OCI-LY7 (cell line): ENCODE data around the gene RTL3.

Experiments used
- EZH2phosphoT487 ChIP-seq: fragments of 200-600 bp; sonication (generic); IDR thresholded peaks from 2 replicates; pipeline ENCODE4 v1.6.1; 2018; ENCODE audit warnings: low read depth, borderline replicate concordance, mild to moderate bottlenecking, mixed run types, antibody characterized with exemption, low read length, moderate library complexity, mixed read lengths
- TF ChIP-seq, protein P1 (sequence below): fragments of 200-600 bp; sonication (generic); conservative IDR thresholded peaks from 2 replicates; pipeline ENCODE4 v1.5.1; 2014; ENCODE audit warnings: mild to moderate bottlenecking, antibody characterized with exemption, low read length, moderate library complexity, mixed read lengths

DNA sequence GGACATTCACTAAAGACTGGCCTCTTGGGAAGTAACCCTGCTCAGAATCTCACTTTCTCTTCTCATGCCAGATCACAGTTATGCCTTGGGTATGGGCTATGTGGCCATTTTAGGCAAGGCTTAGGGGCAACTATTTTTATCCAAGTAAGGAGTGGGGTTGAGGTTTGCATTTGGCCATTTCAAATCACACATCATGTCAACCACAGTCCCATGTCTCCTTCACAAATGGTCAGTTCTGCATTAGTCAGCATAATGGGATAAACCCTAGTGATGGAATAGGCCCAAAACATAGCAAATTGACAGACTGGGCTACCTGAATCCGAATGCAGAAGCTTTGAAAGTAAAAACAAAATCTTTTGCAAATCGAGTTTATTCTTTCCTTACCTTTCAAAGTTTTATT lies 827 bp upstream of the RTL3 start:
- TF ChIP-seq, protein P1, sequence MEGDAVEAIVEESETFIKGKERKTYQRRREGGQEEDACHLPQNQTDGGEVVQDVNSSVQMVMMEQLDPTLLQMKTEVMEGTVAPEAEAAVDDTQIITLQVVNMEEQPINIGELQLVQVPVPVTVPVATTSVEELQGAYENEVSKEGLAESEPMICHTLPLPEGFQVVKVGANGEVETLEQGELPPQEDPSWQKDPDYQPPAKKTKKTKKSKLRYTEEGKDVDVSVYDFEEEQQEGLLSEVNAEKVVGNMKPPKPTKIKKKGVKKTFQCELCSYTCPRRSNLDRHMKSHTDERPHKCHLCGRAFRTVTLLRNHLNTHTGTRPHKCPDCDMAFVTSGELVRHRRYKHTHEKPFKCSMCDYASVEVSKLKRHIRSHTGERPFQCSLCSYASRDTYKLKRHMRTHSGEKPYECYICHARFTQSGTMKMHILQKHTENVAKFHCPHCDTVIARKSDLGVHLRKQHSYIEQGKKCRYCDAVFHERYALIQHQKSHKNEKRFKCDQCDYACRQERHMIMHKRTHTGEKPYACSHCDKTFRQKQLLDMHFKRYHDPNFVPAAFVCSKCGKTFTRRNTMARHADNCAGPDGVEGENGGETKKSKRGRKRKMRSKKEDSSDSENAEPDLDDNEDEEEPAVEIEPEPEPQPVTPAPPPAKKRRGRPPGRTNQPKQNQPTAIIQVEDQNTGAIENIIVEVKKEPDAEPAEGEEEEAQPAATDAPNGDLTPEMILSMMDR, result no peak
- no peak for TF ChIP-seq EZH2phosphoT487
